ENCODE measurements around the gene SRRM5. TPM values are rescaled to one million over a fixed set of nuclear protein-coding genes. Genes with fewer than 3 reads are reported as not detected.

The SRRM5 gene
- total and polyA plus RNA-seq, 8 donors: 0.45 to 0.50 TPM; not detected in 6

GRCh38 chr19:43620061-43621001 lies 8.4 kb downstream of the SRRM5 start:
- Histone ChIP-seq H3K36me3 (no peaks in the 10 kb centered on the region), H3K9me3 (no peaks in the 10 kb centered on the region), H3K27me3 (no peaks in the 10 kb centered on the region), H3K27ac (peak overlapping the region; percentile 86 to 96 (median 95)), H3K4me1 (peaks cover 0 to 39% (median 27%) of the 10 kb centered on the region in 4 donors), H3K4me3 (peak overlapping the region; percentile 71 to 80 (median 76))
- TF ChIP-seq POLR2A (IDR thresholded peaks at IDR 0.05) (no peak), POLR2AphosphoS5 (IDR thresholded peaks at IDR 0.05) (no peak), CTCF (IDR thresholded peaks at IDR 0.05) (no peak), EP300 (IDR thresholded peaks at IDR 0.05) (no peak)
- 33 to 51% (median 36%) methylated on average over 15 to 23 of the region's 23 CpGs for WGBS, 5 donors
- intact Hi-C loops (cut with DNase I; ENCODE audit: low total_unique reads): no loop called here
- DNase-seq: no peak

GRCh38 chr19:43622070-43622469 lies 10.2 kb downstream of the SRRM5 start:
- TF ChIP-seq CTCF (IDR thresholded peaks at IDR 0.05) (no peak), EP300 (IDR thresholded peaks at IDR 0.05) (no peak), POLR2A (IDR thresholded peaks at IDR 0.05) (no peak), POLR2AphosphoS5 (IDR thresholded peaks at IDR 0.05) (no peak)
- no peaks in the 10 kb centered on the region for H3K27me3 ChIP-seq
- no peaks in the 10 kb centered on the region for H3K9me3 ChIP-seq
- 53 to 86% (median 74%) methylated on average over 4 of the region's 4 CpGs for WGBS, 5 donors
- intact Hi-C loops (cut with DNase I; ENCODE audit: low total_unique reads): no loop called here
- H3K4me3 ChIP-seq: no peak overlapping the region
- H3K4me1 ChIP-seq: peaks cover 0 to 33% (median 23%) of the 10 kb centered on the region in 4 donors
- H3K36me3 ChIP-seq: no peaks in the 10 kb centered on the region
- no peak overlapping the region for H3K27ac ChIP-seq
- DNase-seq: no peak

GRCh38 chr19:43622956-43623355 lies 11.1 kb downstream of the SRRM5 start:
- Histone ChIP-seq H3K4me3 (no peak overlapping the region), H3K4me1 (peaks cover 0 to 33% (median 23%) of the 10 kb centered on the region in 4 donors), H3K27ac (no peak overlapping the region), H3K36me3 (no peaks in the 10 kb centered on the region), H3K27me3 (no peaks in the 10 kb centered on the region), H3K9me3 (no peaks in the 10 kb centered on the region)
- no peak for DNase-seq
- intact Hi-C loops (cut with DNase I; ENCODE audit: low total_unique reads): no loop called here
- 64 to 100% (median 88%) methylated on average over 1 of the region's 1 CpG for WGBS, 5 donors
- TF ChIP-seq CTCF (IDR thresholded peaks at IDR 0.05) (no peak), POLR2A (IDR thresholded peaks at IDR 0.05) (no peak), POLR2AphosphoS5 (IDR thresholded peaks at IDR 0.05) (no peak), EP300 (IDR thresholded peaks at IDR 0.05) (no peak)

- Histone ChIP-seq H3K27ac (no peak overlapping the region), H3K4me1 (peaks cover 0 to 24% (median 13%) of the 10 kb centered on the region in 4 donors), H3K27me3 (no peaks in the 10 kb centered on the region), H3K4me3 (no peak overlapping the region), H3K36me3 (no peaks in the 10 kb centered on the region), H3K9me3 (no peaks in the 10 kb centered on the region)
- no peak for TF ChIP-seq EP300 (IDR thresholded peaks at IDR 0.05)
- no peak for TF ChIP-seq CTCF (IDR thresholded peaks at IDR 0.05)
- no peak for TF ChIP-seq POLR2A (IDR thresholded peaks at IDR 0.05)
- no peak for TF ChIP-seq POLR2AphosphoS5 (IDR thresholded peaks at IDR 0.05)
- WGBS, 5 donors: 84 to 89% (median 87%) methylated on average over 33 to 35 of the region's 35 CpGs
- DNase-seq: no peak
- intact Hi-C loops (cut with DNase I; ENCODE audit: low total_unique reads): no loop called here
Measured at GRCh38 chr19:43623889-43624670, 12.2 kb downstream of the SRRM5 start.

All from stomach (tissue), 9 donors.